B cell (primary cell): ENCODE data around the gene KLHL26. TPM values are rescaled to one million over a fixed set of nuclear protein-coding genes. Genes with fewer than 3 reads are reported as not detected.

Experiments
- ATAC-seq: fragments of 200-7000 bp; cut with Tn5 transposase; one replicate; pipeline ENCODE4 v1.10.0; 2021; ENCODE audit warnings: low read depth, mild to moderate bottlenecking, moderate number of reproducible peaks, moderate library complexity
- CTCF ChIA-PET: fragments of 350-600 bp; sonication (Branson Sonifier 250); formaldehyde crosslinking; loops from one replicate; lab custom pipeline; 2021; ENCODE audit warnings: antibody characterized with exemption, inconsistent platforms; lab: Charles Lee
- POLR2A ChIA-PET: fragments of 350-600 bp; sonication (Branson Sonifier 250); formaldehyde crosslinking; loops from one replicate; lab custom pipeline; 2021; ENCODE audit warnings: antibody characterized with exemption; lab: Charles Lee
- DNase-seq: peaks from one replicate; pipeline ENCODE4 v3.0.0; 2013
- H2AFZ ChIP-seq: 2 replicates; pipeline ENCODE4 v1.6.1; 2012; ENCODE audit warnings: mild to moderate bottlenecking, low read depth, low read length; ENCODE audit not compliant: insufficient read depth, poor library complexity, severe bottlenecking
- H3K27ac ChIP-seq, 2 donors: 1 replicate in 1 of 2; 2 replicates in 1 of 2; pipeline ENCODE4 v1.5.1; 2012 to 2013; ENCODE audit warnings: low read length in 2 of 2, mild to moderate bottlenecking in 2 of 2, moderate library complexity in 1 of 2
- H3K27me3 ChIP-seq, 4 experiments: fragments of 200-600 bp in 1 of 4; sonication (generic) in 1 of 4; replicated peaks in 1 of 4; 1 replicate in 2 of 4; 2 replicates in 2 of 4; pipeline versions ENCODE4 v1.6.1 to v1.7.0; 2013 to 2016; ENCODE audit warnings: low read length in 3 of 4, mild to moderate bottlenecking in 2 of 4, mixed read lengths in 1 of 4, moderate library complexity in 1 of 4; ENCODE audit not compliant: insufficient read depth in 4 of 4, control insufficient read depth in 3 of 4; ENCODE audit errors: control extremely low read depth in 1 of 4
- H3K36me3 ChIP-seq, 2 experiments: replicated peaks in 1 of 2; 1 replicate in 1 of 2; 2 replicates in 1 of 2; pipeline versions ENCODE4 v1.6.1 to v1.7.1; 2013; ENCODE audit warnings: low read length in 1 of 2; ENCODE audit not compliant: insufficient read depth in 2 of 2, control insufficient read depth in 1 of 2; ENCODE audit errors: control extremely low read depth in 1 of 2, extremely low read depth in 1 of 2
- H3K4me1 ChIP-seq, 2 donors: fragments of 200-600 bp in 1 of 2; sonication (generic) in 1 of 2; 1 replicate in 1 of 2; 2 replicates in 1 of 2; pipeline versions ENCODE4 v1.5.1 to v1.6.1; 2013 to 2017; ENCODE audit warnings: low read length in 2 of 2; ENCODE audit not compliant: control insufficient read depth in 2 of 2, insufficient read depth in 2 of 2
- H3K4me2 ChIP-seq: replicated peaks from 2 replicates; pipeline ENCODE3; 2012; ENCODE audit warnings: mild to moderate bottlenecking, low read depth, low read length; ENCODE audit not compliant: poor library complexity, severe bottlenecking
- H3K4me3 ChIP-seq, 5 experiments: fragments of 200-600 bp in 1 of 5; sonication (generic) in 1 of 5; 1 replicate in 3 of 5; 2 replicates in 2 of 5; pipeline versions ENCODE4 v1.5.1 to v1.7.0; 2011 to 2016; ENCODE audit warnings: low read length in 4 of 5, mild to moderate bottlenecking in 4 of 5, low read depth in 2 of 5, control low read depth in 1 of 5, moderate library complexity in 1 of 5; ENCODE audit not compliant: insufficient read depth in 1 of 5; ENCODE audit errors: control extremely low read depth in 1 of 5, extremely low read depth in 1 of 5
- H3K79me2 ChIP-seq: fragments of 200-600 bp; sonication (generic); one replicate; pipeline ENCODE4 v1.6.0; 2016; ENCODE audit warnings: low read length; ENCODE audit not compliant: control insufficient read depth, insufficient read depth
- H3K9ac ChIP-seq: fragments of 200-600 bp; sonication (generic); 2 replicates; pipeline ENCODE4 v1.6.1; 2017; ENCODE audit warnings: mild to moderate bottlenecking, low read length, moderate library complexity
- H3K9me3 ChIP-seq, 3 donors: one replicate each; pipeline versions ENCODE4 v1.6.1 to v1.7.1; 2013; ENCODE audit warnings: low read length in 2 of 3; ENCODE audit not compliant: control insufficient read depth in 2 of 3, insufficient read depth in 1 of 3; ENCODE audit errors: control extremely low read depth in 1 of 3
- H4K20me1 ChIP-seq: 2 replicates; pipeline ENCODE4 v1.6.0; 2012; ENCODE audit warnings: mild to moderate bottlenecking, low read length; ENCODE audit not compliant: insufficient read depth, control insufficient read depth, poor library complexity, severe bottlenecking
- H3K27ac Mint-ChIP-seq: one replicate; pipeline ENCODE4 v1.8.0; 2021; ENCODE audit warnings: mixed read lengths
- H3K27me3 Mint-ChIP-seq: one replicate; pipeline ENCODE4 v1.8.0; 2021; ENCODE audit warnings: mixed read lengths
- H3K4me1 Mint-ChIP-seq: one replicate; pipeline ENCODE4 v1.8.0; 2021; ENCODE audit warnings: mixed read lengths
- H3K4me3 Mint-ChIP-seq: one replicate; pipeline ENCODE4 v1.8.0; 2021; ENCODE audit warnings: mixed read lengths
- H3K9me3 Mint-ChIP-seq: one replicate; pipeline ENCODE4 v1.8.0; 2022; ENCODE audit warnings: mixed read lengths; ENCODE audit not compliant: insufficient read depth
- CTCF ChIP-seq: fragments of 200-600 bp; IDR thresholded peaks from one replicate; pipeline ENCODE4 v1.8.0; 2022; ENCODE audit warnings: antibody characterized with exemption, mild to moderate bottlenecking
- EZH2 ChIP-seq: IDR thresholded peaks from 2 replicates; pipeline ENCODE4 v1.6.1; 2012; ENCODE audit warnings: borderline replicate concordance, low read depth, mild to moderate bottlenecking, moderate library complexity, low read length; ENCODE audit not compliant: insufficient read depth, poor library complexity, severe bottlenecking
- WGBS: methylation state at CpG from one replicate; pipeline ENCODE4 v1.1.5; 2013; ENCODE audit warnings: missing lambda C conversion rate; ENCODE audit not compliant: insufficient coverage; 5-methylcytosine and 5-hydroxymethylcytosine counted together
- intact Hi-C: fragments of 100-400 bp; cut with micrococcal nuclease; formaldehyde crosslinking; loops from one replicate; pipeline ENCODE4 v1.10.0; 2022
- polyA plus RNA-seq: library from polyadenylated mRNA; depleted of rRNA; stranded (reverse); fragments of >200 nt; gene quantifications from 2 replicates; pipeline ENCODE4 v1.2.3, GENCODE V29; 2012
- total RNA-seq, 2 donors: library from RNA; stranded (reverse); fragments of 120-200 nt in 1 of 2; gene quantifications; 1 replicate in 1 of 2; 2 replicates in 1 of 2; pipeline versions ENCODE4 v1.2.3 to v1.2.4, GENCODE V29; 2013 to 2022

The KLHL26 gene
- total and polyA plus RNA-seq, 2 donors (not counting 1 experiment from before 2014, with no cell fraction given) = 5.0 to 14.6 TPM

- ChIA-PET POLR2A (no interaction called here), CTCF (no interaction called here)
- no peaks in the 10 kb centered on the region for H3K27me3 ChIP-seq
- peaks cover 85% of the 10 kb centered on the region for H4K20me1 ChIP-seq
- DNase-seq = no peak
- no peaks in the 10 kb centered on the region for H3K27me3 Mint-ChIP-seq
- intact Hi-C loops = no loop called here
- 94% methylated on average over 6 of the region's 6 CpGs for WGBS
- peaks cover 28% of the 10 kb centered on the region for H3K4me1 Mint-ChIP-seq
- H3K4me3 ChIP-seq = no peak overlapping the region
- H3K36me3 ChIP-seq = peaks cover 0 to 9% of the 10 kb centered on the region in 2 experiments
- peaks cover 83% of the 10 kb centered on the region for H3K79me2 ChIP-seq
- no peaks in the 10 kb centered on the region for H3K9me3 Mint-ChIP-seq
- H3K4me1 ChIP-seq = peaks cover 4 to 7% of the 10 kb centered on the region in 2 donors
- no peak overlapping the region for H3K4me3 Mint-ChIP-seq
- no peak overlapping the region for H3K9ac ChIP-seq
- TF ChIP-seq EZH2 = no peak
- TF ChIP-seq CTCF = no peak
- no peak overlapping the region for H3K27ac Mint-ChIP-seq
- no peak for ATAC-seq
- H3K9me3 ChIP-seq = peaks cover 0 to 16% (median 0%) of the 10 kb centered on the region in 3 donors
- no peak overlapping the region for H3K27ac ChIP-seq
- H2AFZ ChIP-seq = no peak overlapping the region
- no peak overlapping the region for H3K4me2 ChIP-seq
Measured at GRCh38 chr19:18716857-18717256, 80.0 kb downstream of the KLHL26 start.

GRCh38 chr19:18717601-18718000 lies 80.8 kb downstream of the KLHL26 start:
- Histone ChIP-seq H3K9ac (no peak overlapping the region), H4K20me1 (peaks cover 85% of the 10 kb centered on the region), H3K36me3 (peaks cover 0 to 15% of the 10 kb centered on the region in 2 experiments), H3K4me3 (no peak overlapping the region), H3K79me2 (peaks cover 83% of the 10 kb centered on the region), H3K27me3 (no peaks in the 10 kb centered on the region), H2AFZ (no peak overlapping the region), H3K4me1 (peaks cover 4 to 7% of the 10 kb centered on the region in 2 donors), H3K27ac (no peak overlapping the region), H3K4me2 (no peak overlapping the region), H3K9me3 (peaks cover 0 to 16% (median 0%) of the 10 kb centered on the region in 3 donors)
- DNase-seq (no peak), ATAC-seq (no peak)
- Mint-ChIP-seq H3K9me3 (no peaks in the 10 kb centered on the region), H3K27ac (no peak overlapping the region), H3K4me3 (no peak overlapping the region), H3K4me1 (peaks cover 28% of the 10 kb centered on the region), H3K27me3 (no peaks in the 10 kb centered on the region)
- POLR2A ChIA-PET = no interaction called here
- CTCF ChIA-PET = interaction anchor here (0.7 kb wide), 1 partner anchor 42 kb away, joined by 5 read pairs; no protein-coding TSS in a partner anchor
- intact Hi-C loops = no loop called here
- no peak for TF ChIP-seq EZH2
- no peak for TF ChIP-seq CTCF
- WGBS = 81% methylated on average over 8 of the region's 10 CpGs
